Neural cell (in vitro differentiated cells): ENCODE data around the gene ATP2B2.

Source experiments
- EP300 ChIP-seq: fragments of 450-650 bp; conservative IDR thresholded peaks from 2 replicates; pipeline ENCODE4 v1.6.1; 2014; ENCODE audit warnings: antibody characterized with exemption, mild to moderate bottlenecking, moderate library complexity; ENCODE audit not compliant: poor library complexity, severe bottlenecking
- EZH2 ChIP-seq: fragments of 200-600, 300-800 bp; shearing (Covaris generic), sonication (generic); IDR thresholded peaks from 2 replicates; pipeline ENCODE4 v1.6.1; 2014; ENCODE audit warnings: antibody characterized with exemption, low read length, borderline replicate concordance, mild to moderate bottlenecking; ENCODE audit not compliant: insufficient read depth, poor library complexity, severe bottlenecking
- MXI1 ChIP-seq: fragments of 450-650 bp; conservative IDR thresholded peaks from 2 replicates; pipeline ENCODE4 v1.6.1; 2014; ENCODE audit warnings: antibody characterized with exemption, mild to moderate bottlenecking; ENCODE audit not compliant: poor library complexity, severe bottlenecking
- POLR2AphosphoS5 ChIP-seq: IDR thresholded peaks from 2 replicates; pipeline ENCODE4 v1.6.1; 2012
- RAD21 ChIP-seq: fragments of 450-650 bp; conservative IDR thresholded peaks from 2 replicates; pipeline ENCODE4 v1.6.1; 2014; ENCODE audit warnings: antibody characterized with exemption, mild to moderate bottlenecking, moderate library complexity
- SMC3 ChIP-seq: fragments of 450-650 bp; conservative IDR thresholded peaks from 2 replicates; pipeline ENCODE4 v1.6.1; 2014; ENCODE audit warnings: antibody characterized with exemption, mild to moderate bottlenecking, moderate library complexity; ENCODE audit not compliant: poor library complexity
- TAF1 ChIP-seq: IDR thresholded peaks from 2 replicates; pipeline ENCODE4 v1.6.1; 2012; ENCODE audit warnings: low read depth
- TF ChIP-seq, protein P1 (sequence below): IDR thresholded peaks from 2 replicates; pipeline ENCODE4 v1.6.1; 2012; ENCODE audit warnings: borderline replicate concordance
- TF ChIP-seq, protein P2 (sequence below): fragments of 450-650 bp; IDR thresholded peaks from 2 replicates; pipeline ENCODE4 v1.5.1; 2014; ENCODE audit warnings: antibody characterized with exemption, mild to moderate bottlenecking, moderate library complexity; ENCODE audit not compliant: poor library complexity, severe bottlenecking

DNA sequence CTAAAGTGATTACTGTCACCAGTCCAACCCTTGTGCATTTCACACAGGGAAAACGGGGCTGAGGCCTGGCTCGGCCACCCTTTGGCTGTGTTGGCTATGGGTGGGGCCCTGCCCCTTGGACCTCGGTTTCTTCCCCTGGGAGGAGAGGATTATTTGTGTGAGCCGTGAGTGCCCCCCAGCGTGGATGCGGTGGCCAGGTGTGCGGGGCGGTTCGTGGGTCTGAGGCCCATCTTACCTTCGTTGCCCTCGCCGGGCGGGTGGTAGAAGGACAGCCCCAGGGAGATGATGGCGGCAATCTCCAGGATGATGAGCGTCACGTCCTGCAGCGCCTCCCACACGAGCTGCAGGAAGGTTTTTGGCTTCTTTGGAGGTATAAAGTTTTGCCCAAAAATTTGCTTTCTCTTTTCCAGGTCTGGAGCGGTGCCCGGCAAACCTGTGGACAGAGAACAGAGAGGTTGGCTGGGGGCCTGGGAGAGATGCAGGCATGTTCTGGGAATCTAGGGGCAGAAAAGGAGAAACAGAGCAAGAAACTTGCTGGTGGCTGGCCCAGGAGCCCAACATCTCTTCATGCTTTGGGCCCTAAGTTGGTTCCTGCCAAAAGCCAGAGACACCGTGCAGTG lies 94.9 kb downstream of the ATP2B2 start:
- TF ChIP-seq TAF1, result no peak
- no peak for TF ChIP-seq EZH2
- TF ChIP-seq, protein P1, sequence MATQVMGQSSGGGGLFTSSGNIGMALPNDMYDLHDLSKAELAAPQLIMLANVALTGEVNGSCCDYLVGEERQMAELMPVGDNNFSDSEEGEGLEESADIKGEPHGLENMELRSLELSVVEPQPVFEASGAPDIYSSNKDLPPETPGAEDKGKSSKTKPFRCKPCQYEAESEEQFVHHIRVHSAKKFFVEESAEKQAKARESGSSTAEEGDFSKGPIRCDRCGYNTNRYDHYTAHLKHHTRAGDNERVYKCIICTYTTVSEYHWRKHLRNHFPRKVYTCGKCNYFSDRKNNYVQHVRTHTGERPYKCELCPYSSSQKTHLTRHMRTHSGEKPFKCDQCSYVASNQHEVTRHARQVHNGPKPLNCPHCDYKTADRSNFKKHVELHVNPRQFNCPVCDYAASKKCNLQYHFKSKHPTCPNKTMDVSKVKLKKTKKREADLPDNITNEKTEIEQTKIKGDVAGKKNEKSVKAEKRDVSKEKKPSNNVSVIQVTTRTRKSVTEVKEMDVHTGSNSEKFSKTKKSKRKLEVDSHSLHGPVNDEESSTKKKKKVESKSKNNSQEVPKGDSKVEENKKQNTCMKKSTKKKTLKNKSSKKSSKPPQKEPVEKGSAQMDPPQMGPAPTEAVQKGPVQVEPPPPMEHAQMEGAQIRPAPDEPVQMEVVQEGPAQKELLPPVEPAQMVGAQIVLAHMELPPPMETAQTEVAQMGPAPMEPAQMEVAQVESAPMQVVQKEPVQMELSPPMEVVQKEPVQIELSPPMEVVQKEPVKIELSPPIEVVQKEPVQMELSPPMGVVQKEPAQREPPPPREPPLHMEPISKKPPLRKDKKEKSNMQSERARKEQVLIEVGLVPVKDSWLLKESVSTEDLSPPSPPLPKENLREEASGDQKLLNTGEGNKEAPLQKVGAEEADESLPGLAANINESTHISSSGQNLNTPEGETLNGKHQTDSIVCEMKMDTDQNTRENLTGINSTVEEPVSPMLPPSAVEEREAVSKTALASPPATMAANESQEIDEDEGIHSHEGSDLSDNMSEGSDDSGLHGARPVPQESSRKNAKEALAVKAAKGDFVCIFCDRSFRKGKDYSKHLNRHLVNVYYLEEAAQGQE, result no peak
- TF ChIP-seq, protein P2, sequence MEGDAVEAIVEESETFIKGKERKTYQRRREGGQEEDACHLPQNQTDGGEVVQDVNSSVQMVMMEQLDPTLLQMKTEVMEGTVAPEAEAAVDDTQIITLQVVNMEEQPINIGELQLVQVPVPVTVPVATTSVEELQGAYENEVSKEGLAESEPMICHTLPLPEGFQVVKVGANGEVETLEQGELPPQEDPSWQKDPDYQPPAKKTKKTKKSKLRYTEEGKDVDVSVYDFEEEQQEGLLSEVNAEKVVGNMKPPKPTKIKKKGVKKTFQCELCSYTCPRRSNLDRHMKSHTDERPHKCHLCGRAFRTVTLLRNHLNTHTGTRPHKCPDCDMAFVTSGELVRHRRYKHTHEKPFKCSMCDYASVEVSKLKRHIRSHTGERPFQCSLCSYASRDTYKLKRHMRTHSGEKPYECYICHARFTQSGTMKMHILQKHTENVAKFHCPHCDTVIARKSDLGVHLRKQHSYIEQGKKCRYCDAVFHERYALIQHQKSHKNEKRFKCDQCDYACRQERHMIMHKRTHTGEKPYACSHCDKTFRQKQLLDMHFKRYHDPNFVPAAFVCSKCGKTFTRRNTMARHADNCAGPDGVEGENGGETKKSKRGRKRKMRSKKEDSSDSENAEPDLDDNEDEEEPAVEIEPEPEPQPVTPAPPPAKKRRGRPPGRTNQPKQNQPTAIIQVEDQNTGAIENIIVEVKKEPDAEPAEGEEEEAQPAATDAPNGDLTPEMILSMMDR, result no peak
- no peak for TF ChIP-seq POLR2AphosphoS5
- no peak for TF ChIP-seq EP300
- TF ChIP-seq SMC3, result no peak
- TF ChIP-seq RAD21, result no peak
- TF ChIP-seq MXI1, result no peak
